OCI-LY1 (cell line): Measurements from ENCODE around the gene ZNF365.
"Not testable (repeated sequence)": the region's sequence is repeated elsewhere in the genome, so short reads cannot be mapped to it uniquely, and the experiment has no call there.

Experiments
- H2AFZ ChIP-seq: fragments of 200-600 bp; sonication (generic), shearing (Covaris generic); 2 replicates; pipeline ENCODE4 v1.6.0; 2014; ENCODE audit warnings: antibody characterized with exemption, mild to moderate bottlenecking, low read length
- H3F3A ChIP-seq: fragments of 200-600 bp; sonication (generic), shearing (Covaris generic); 2 replicates; pipeline ENCODE4 v1.6.0; 2014; ENCODE audit warnings: mild to moderate bottlenecking, antibody characterized with exemption, low read length, moderate library complexity; ENCODE audit not compliant: insufficient read depth
- H3K27ac ChIP-seq: fragments of 200-600 bp; sonication (generic); 2 replicates; pipeline ENCODE4 v1.5.1; 2014; ENCODE audit warnings: low read length, mixed run types, mild to moderate bottlenecking, low read depth; ENCODE audit not compliant: poor library complexity, severe bottlenecking
- H3K27me3 ChIP-seq: fragments of 200-600 bp; sonication (generic); 2 replicates; pipeline ENCODE4 v1.6.0; 2014; ENCODE audit warnings: antibody characterized with exemption, mild to moderate bottlenecking, low read length, moderate library complexity; ENCODE audit not compliant: insufficient read depth
- H3K36me3 ChIP-seq: fragments of 200-600 bp; sonication (generic); 2 replicates; pipeline ENCODE4 v1.6.1; 2014; ENCODE audit warnings: mild to moderate bottlenecking, antibody characterized with exemption, low read length, moderate library complexity, mixed read lengths; ENCODE audit not compliant: insufficient read depth
- H3K4me1 ChIP-seq: fragments of 200-600 bp; sonication (generic); 2 replicates; pipeline ENCODE4 v1.5.1; 2014; ENCODE audit warnings: mild to moderate bottlenecking, low read length, moderate library complexity; ENCODE audit not compliant: insufficient read depth, severe bottlenecking
- H3K4me2 ChIP-seq: fragments of 200-600 bp; sonication (generic), shearing (Covaris generic); 2 replicates; pipeline ENCODE4 v1.6.1; 2014; ENCODE audit warnings: low read length
- H3K4me3 ChIP-seq: fragments of 200-600 bp; sonication (generic); 2 replicates; pipeline ENCODE4 v1.5.1; 2014; ENCODE audit warnings: low read length, low read depth, mild to moderate bottlenecking, mixed read lengths; ENCODE audit not compliant: poor library complexity, severe bottlenecking
- H3K79me2 ChIP-seq: fragments of 200-600 bp; shearing (Covaris generic); 2 replicates; pipeline ENCODE4 v1.6.1; 2016; ENCODE audit warnings: mixed run types, low read length, mixed read lengths; ENCODE audit not compliant: insufficient read depth
- H3K9ac ChIP-seq: fragments of 200-600 bp; sonication (generic), shearing (Covaris generic); 2 replicates; pipeline ENCODE4 v1.6.1; 2014; ENCODE audit warnings: mild to moderate bottlenecking, low read length, mixed read lengths
- H3K9me2 ChIP-seq: fragments of 200-600 bp; sonication (generic), shearing (Covaris generic); 2 replicates; pipeline ENCODE4 v1.6.1; 2014; ENCODE audit warnings: low read depth, mild to moderate bottlenecking, low read length, mixed read lengths
- H3K9me3 ChIP-seq: fragments of 200-600 bp; shearing (Covaris generic); 2 replicates; pipeline ENCODE4 v1.6.1; 2014; ENCODE audit warnings: low read length, mixed read lengths
- H4K20me1 ChIP-seq: fragments of 200-600 bp; sonication (generic), shearing (Covaris generic); 2 replicates; pipeline ENCODE4 v1.6.0; 2016; ENCODE audit warnings: mild to moderate bottlenecking, low read length; ENCODE audit not compliant: insufficient read depth
- EZH2 ChIP-seq: fragments of 200-600 bp; sonication (generic), shearing (Covaris generic); IDR thresholded peaks from 2 replicates; pipeline ENCODE4 v1.8.0; 2017; ENCODE audit warnings: borderline replicate concordance, mixed run types, mild to moderate bottlenecking, antibody characterized with exemption, low read length, moderate library complexity, mixed read lengths
- TF ChIP-seq, protein P1 (sequence below): fragments of 200-600 bp; sonication (generic), shearing (Covaris generic); IDR thresholded peaks from 2 replicates; pipeline ENCODE4 v1.5.1; 2017; ENCODE audit warnings: mild to moderate bottlenecking, antibody characterized with exemption, low read length, moderate library complexity, mixed read lengths

ZNF365 gene

DNA sequence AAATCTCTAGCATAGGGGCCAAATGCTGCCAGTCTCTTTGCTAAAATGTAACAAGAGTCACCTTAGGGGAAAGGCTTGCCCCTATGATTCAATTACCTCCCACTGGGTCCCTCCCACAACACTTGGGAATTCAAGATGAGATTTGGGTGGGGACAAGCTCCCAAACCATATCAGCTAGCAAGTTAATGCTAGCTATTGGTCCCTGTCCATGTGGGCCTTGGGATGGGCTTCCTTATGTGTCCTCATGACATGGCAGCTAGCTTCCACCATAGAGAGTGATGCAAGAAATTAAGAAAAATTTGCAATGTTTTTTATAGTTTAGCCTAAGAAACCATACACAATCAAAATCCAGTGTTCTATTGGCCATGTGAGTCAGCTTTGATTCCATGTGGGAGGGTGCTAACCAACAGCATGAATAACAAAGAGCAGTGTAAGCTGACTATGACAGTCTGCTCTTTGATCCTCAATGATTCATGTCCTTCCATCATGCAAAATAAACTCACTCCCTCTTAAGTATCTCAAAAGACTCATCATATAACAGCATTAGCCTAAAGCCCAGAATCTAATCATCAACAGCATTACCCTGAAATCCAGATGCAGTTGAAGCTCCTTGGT is 21.7 kb upstream of the ZNF365 start:
- H4K20me1 ChIP-seq: no peaks in the 10 kb centered on the region
- H3K4me1 ChIP-seq: no peaks in the 10 kb centered on the region
- no peaks in the 10 kb centered on the region for H3F3A ChIP-seq
- H3K79me2 ChIP-seq: no peaks in the 10 kb centered on the region
- peaks cover 2% of the 10 kb centered on the region; the same call in 1 of the 2 replicates for H3K9me3 ChIP-seq
- no peaks in the 10 kb centered on the region for H3K9me2 ChIP-seq
- no peak for TF ChIP-seq EZH2
- TF ChIP-seq, protein P1, sequence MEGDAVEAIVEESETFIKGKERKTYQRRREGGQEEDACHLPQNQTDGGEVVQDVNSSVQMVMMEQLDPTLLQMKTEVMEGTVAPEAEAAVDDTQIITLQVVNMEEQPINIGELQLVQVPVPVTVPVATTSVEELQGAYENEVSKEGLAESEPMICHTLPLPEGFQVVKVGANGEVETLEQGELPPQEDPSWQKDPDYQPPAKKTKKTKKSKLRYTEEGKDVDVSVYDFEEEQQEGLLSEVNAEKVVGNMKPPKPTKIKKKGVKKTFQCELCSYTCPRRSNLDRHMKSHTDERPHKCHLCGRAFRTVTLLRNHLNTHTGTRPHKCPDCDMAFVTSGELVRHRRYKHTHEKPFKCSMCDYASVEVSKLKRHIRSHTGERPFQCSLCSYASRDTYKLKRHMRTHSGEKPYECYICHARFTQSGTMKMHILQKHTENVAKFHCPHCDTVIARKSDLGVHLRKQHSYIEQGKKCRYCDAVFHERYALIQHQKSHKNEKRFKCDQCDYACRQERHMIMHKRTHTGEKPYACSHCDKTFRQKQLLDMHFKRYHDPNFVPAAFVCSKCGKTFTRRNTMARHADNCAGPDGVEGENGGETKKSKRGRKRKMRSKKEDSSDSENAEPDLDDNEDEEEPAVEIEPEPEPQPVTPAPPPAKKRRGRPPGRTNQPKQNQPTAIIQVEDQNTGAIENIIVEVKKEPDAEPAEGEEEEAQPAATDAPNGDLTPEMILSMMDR: no peak
- no peak overlapping the region for H3K9ac ChIP-seq
- H3K4me2 ChIP-seq: no peak overlapping the region
- no peak overlapping the region for H3K27ac ChIP-seq
- H2AFZ ChIP-seq: no peak overlapping the region
- no peaks in the 10 kb centered on the region for H3K27me3 ChIP-seq
- no peaks in the 10 kb centered on the region for H3K36me3 ChIP-seq
- no peak overlapping the region for H3K4me3 ChIP-seq

DNA sequence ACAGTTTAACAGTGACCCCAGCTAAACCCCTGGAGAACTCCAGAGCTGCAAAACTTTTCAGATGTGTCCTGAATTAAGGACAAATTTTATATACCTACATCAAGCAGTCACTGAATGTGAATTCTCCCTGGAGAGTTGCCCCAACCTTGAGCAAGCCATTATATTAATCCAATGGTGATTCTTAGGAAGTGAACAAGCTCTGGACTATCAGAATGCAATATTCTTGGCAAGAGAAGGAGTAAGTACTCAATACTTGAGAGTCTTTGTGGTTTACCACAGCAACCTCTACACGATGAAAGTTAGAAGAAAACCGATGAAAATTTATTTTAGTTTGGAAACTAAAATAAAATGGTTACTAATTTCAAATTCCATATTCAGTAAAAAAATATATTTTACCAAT is 19.3 kb upstream of the ZNF365 start:
- no peak overlapping the region for H3K4me3 ChIP-seq

DNA sequence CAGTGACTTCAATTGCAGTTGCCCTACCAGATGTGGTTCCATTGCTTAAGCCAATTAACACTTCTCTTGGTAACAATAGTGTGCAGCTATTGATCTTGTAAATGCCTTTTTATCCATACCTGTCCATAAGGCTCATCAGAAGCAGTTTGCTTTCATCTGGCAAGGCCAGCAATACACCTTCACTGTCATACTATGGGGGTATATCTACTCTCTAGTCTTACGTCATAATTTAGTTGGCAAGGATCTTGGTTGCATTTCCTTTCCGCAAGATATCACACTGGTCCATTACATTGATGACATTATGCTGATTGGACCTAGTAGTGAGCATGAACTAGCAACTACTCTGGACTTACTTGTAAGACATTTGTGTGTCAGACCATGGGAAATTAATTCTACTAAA is 17.7 kb upstream of the ZNF365 start:
- Histone ChIP-seq H3K27me3 (no peaks in the 10 kb centered on the region), H3K9me3 (no peaks in the 10 kb centered on the region), H3K9ac (no peak overlapping the region), H3K4me2 (no peak overlapping the region), H4K20me1 (no peaks in the 10 kb centered on the region), H3K36me3 (no peaks in the 10 kb centered on the region), H3F3A (no peaks in the 10 kb centered on the region), H2AFZ (no peak overlapping the region), H3K27ac (no peak overlapping the region), H3K9me2 (no peaks in the 10 kb centered on the region), H3K4me1 (no peaks in the 10 kb centered on the region), H3K4me3 (no peak overlapping the region), H3K79me2 (no peaks in the 10 kb centered on the region)
- TF ChIP-seq EZH2: no peak
- TF ChIP-seq, protein P1: no peak

More for the DNA sequence above, 19.3 kb upstream of the ZNF365 start:
- no peaks in the 10 kb centered on the region for H3K4me1 ChIP-seq
- no peak overlapping the region for H3K27ac ChIP-seq
- TF ChIP-seq, protein P1: no peak
- no peak for TF ChIP-seq EZH2
- H3K9me3 ChIP-seq: 0 out of 2 replicates have a peak, but pooled peaks cover 2% of the 10 kb centered on the region
- H3K36me3 ChIP-seq: no peaks in the 10 kb centered on the region
- H3K79me2 ChIP-seq: no peaks in the 10 kb centered on the region
- H2AFZ ChIP-seq: no peak overlapping the region
- no peaks in the 10 kb centered on the region for H3K9me2 ChIP-seq
- no peaks in the 10 kb centered on the region for H3K27me3 ChIP-seq
- H4K20me1 ChIP-seq: no peaks in the 10 kb centered on the region
- no peak overlapping the region for H3K4me2 ChIP-seq
- no peak overlapping the region for H3K9ac ChIP-seq
- H3F3A ChIP-seq: no peaks in the 10 kb centered on the region

DNA sequence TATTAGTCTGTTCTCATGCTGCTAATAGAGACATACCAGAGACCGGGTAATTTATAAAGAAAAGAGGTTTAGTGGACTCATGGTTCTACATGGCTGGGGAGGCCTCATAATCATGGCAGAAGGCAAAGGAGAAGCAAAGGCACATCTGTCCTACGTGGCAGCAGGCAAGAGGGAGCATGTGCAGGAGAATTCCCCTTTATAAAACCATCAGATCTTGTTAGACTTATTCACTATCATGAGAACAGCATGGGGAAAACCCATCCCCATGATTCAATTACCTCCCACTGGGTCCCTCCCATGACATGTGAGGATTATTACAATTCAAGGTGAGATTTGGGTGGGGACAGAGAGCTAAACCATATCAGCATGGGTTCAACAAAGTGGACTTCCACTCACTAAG is 16.0 kb upstream of the ZNF365 start:
- not testable (repeated sequence) for H3K36me3 ChIP-seq, H3K27me3 ChIP-seq, H3K9me3 ChIP-seq, H3K4me1 ChIP-seq, H3K4me3 ChIP-seq, H3K27ac ChIP-seq, H3F3A ChIP-seq, H3K4me2 ChIP-seq, H3K9me2 ChIP-seq, H2AFZ ChIP-seq, H3K9ac ChIP-seq, H4K20me1 ChIP-seq, H3K79me2 ChIP-seq
